PC-3 (cell line): ENCODE results near the gene ADCY2. TPM values are rescaled to one million over a fixed set of nuclear protein-coding genes. Genes with fewer than 3 reads are reported as not detected.

ENCODE experiments used
- ATAC-seq: fragments of 200-7000 bp; cut with Tn5 transposase; 2 replicates; pipeline ENCODE4 v1.9.1; 2020; ENCODE audit warnings: mild to moderate bottlenecking, moderate library complexity
- BruUV-seq: library from RNA; stranded (reverse); fragments of 400-500 nt; replicated peaks from 2 replicates; lab custom pipeline; 2021; lab: Mats Ljungman, UMichigan
- CTCF ChIA-PET: fragments of 300-600 bp; sonication (Branson Sonifier 250); formaldehyde crosslinking; loops from one replicate; lab custom pipeline; 2022; ENCODE audit warnings: antibody characterized with exemption; lab: Charles Lee
- POLR2A ChIA-PET: fragments of 300-600 bp; sonication (Branson Sonifier 250); formaldehyde crosslinking; loops from one replicate; lab custom pipeline; 2022; ENCODE audit warnings: antibody characterized with exemption; ENCODE audit not compliant: unreplicated experiment; lab: Charles Lee
- DNase-seq: peaks from one replicate; pipeline ENCODE4 v3.0.0-alpha.2; 2015
- H2AFZ ChIP-seq: fragments of 300-600 bp; sonication (generic); 2 replicates; pipeline ENCODE4 v1.6.0; 2016; ENCODE audit warnings: antibody characterized with exemption, low read length
- H3F3A ChIP-seq: fragments of 300-600 bp; sonication (generic); one replicate; pipeline ENCODE4 v1.6.0; 2017; ENCODE audit warnings: antibody characterized with exemption, low read length, control low read depth, mild to moderate bottlenecking; ENCODE audit not compliant: unreplicated experiment
- H3K27ac ChIP-seq: fragments of 300-600 bp; sonication (generic); 2 replicates; pipeline ENCODE4 v1.5.1; 2016; ENCODE audit warnings: mild to moderate bottlenecking, low read length
- H3K27me3 ChIP-seq: fragments of 300-600 bp; sonication (generic); 2 replicates; pipeline ENCODE4 v1.6.1; 2016; ENCODE audit warnings: low read length, mixed read lengths
- H3K36me3 ChIP-seq: fragments of 300-600 bp; sonication (generic); 2 replicates; pipeline ENCODE4 v1.6.1; 2016; ENCODE audit warnings: low read depth, mixed run types, low read length, mixed read lengths
- H3K4me1 ChIP-seq: fragments of 300-600 bp; sonication (generic); 2 replicates; pipeline ENCODE4 v1.5.1; 2016; ENCODE audit warnings: low read length; ENCODE audit not compliant: insufficient read depth
- H3K4me2 ChIP-seq: fragments of 300-600 bp; sonication (generic); 2 replicates; pipeline ENCODE4 v1.6.0; 2016; ENCODE audit warnings: low read length
- H3K4me3 ChIP-seq: fragments of 300-600 bp; sonication (generic); 2 replicates; pipeline ENCODE4 v1.5.1; 2016; ENCODE audit warnings: mild to moderate bottlenecking, low read length, mixed read lengths
- H3K79me2 ChIP-seq: fragments of 300-600 bp; sonication (generic); 2 replicates; pipeline ENCODE4 v1.6.1; 2017; ENCODE audit warnings: low read length, mixed read lengths
- H3K9ac ChIP-seq: fragments of 300-600 bp; sonication (generic); 2 replicates; pipeline ENCODE4 v1.6.0; 2016; ENCODE audit warnings: mild to moderate bottlenecking, low read length
- H3K9me2 ChIP-seq: fragments of 300-600 bp; sonication (generic); replicated peaks from 2 replicates; pipeline ENCODE4 v1.6.1; 2016; ENCODE audit warnings: mixed run types, low read length, mixed read lengths
- H3K9me3 ChIP-seq: fragments of 300-600 bp; sonication (generic); 2 replicates; pipeline ENCODE4 v1.6.1; 2016; ENCODE audit warnings: low read length, mixed read lengths
- H4K20me1 ChIP-seq: fragments of 300-600 bp; sonication (generic); 2 replicates; pipeline ENCODE4 v1.6.1; 2016; ENCODE audit warnings: low read length, mixed read lengths
- EZH2 ChIP-seq: fragments of 300-600 bp; sonication (generic); IDR thresholded peaks from one replicate; pipeline ENCODE4 v1.6.1; 2017; ENCODE audit warnings: antibody characterized with exemption, mild to moderate bottlenecking, low read length; ENCODE audit not compliant: unreplicated experiment
- EZH2phosphoT487 ChIP-seq: fragments of 300-600 bp; sonication (generic); IDR thresholded peaks from 2 replicates; pipeline ENCODE4 v1.6.1; 2018; ENCODE audit warnings: mild to moderate bottlenecking, antibody characterized with exemption, low read length, borderline replicate concordance
- intact Hi-C: fragments of 100-400 bp; cut with micrococcal nuclease; formaldehyde crosslinking; loops from 2 replicates; pipeline ENCODE4 v1.9.0; 2023
- total RNA-seq: library from RNA; depleted of rRNA; stranded (reverse); fragments of >200 nt; gene quantifications from 2 replicates; pipeline ENCODE4 v1.2.3, GENCODE V29; 2014
- TF ChIP-seq, protein P1 (sequence below): fragments of 300-600 bp; sonication (generic); conservative IDR thresholded peaks from 2 replicates; pipeline ENCODE4 v1.5.1; 2017; ENCODE audit warnings: antibody characterized with exemption, low read depth, mild to moderate bottlenecking, low read length

ADCY2 gene
- total RNA-seq, 1 experiment from 2014 or later: not detected

DNA sequence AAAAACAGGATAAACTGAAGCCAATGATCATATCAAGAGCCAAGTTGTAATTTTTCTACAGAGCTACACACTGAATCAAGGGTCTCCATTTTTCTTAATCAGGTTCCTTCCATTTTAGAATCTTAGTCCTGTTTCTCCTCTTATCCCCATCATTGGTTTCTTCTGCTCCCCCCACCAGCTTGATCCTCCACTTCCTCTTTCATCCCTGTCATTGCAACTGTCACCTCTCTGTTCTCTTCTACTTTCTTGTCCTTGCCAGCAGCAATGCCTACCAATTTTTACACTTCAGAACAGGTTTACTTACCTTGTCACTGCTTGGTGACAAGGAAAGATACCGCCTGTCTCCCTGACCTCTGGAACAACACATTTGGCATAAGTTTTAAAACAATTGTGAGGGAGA, 357.7 kb downstream of the ADCY2 start:
- POLR2A ChIA-PET: no interaction called here
- ATAC-seq: no peak

DNA sequence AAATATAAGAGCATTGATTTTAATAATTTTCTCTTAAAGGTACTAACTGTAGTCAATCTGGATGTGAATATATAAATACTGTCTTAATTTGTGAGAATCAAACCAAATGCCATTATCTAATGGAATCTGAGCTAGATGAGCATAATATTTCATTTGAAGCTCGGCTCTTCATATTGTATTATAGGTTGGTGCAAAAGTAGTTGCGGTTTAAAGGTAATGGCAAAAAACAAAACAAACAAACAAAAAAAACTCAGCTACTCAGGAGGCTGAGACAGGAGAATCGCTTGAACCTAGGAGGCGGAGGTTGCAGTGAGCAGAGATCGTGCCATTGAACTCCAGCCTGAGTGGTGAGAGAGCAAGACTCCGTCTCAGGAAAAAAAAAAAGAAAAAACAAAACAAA, 358.6 kb downstream of the ADCY2 start:
- no peaks in the 10 kb centered on the region for H3K9me3 ChIP-seq
- H3K4me3 ChIP-seq: no peak overlapping the region
- intact Hi-C loops: no loop called here
- H2AFZ ChIP-seq: no peak overlapping the region
- no peak for DNase-seq
- no peak for ATAC-seq
- no peak overlapping the region for H3K4me2 ChIP-seq
- no peaks in the 10 kb centered on the region for H3F3A ChIP-seq
- TF ChIP-seq EZH2 (no peak), EZH2phosphoT487 (no peak)
- TF ChIP-seq, protein P1, sequence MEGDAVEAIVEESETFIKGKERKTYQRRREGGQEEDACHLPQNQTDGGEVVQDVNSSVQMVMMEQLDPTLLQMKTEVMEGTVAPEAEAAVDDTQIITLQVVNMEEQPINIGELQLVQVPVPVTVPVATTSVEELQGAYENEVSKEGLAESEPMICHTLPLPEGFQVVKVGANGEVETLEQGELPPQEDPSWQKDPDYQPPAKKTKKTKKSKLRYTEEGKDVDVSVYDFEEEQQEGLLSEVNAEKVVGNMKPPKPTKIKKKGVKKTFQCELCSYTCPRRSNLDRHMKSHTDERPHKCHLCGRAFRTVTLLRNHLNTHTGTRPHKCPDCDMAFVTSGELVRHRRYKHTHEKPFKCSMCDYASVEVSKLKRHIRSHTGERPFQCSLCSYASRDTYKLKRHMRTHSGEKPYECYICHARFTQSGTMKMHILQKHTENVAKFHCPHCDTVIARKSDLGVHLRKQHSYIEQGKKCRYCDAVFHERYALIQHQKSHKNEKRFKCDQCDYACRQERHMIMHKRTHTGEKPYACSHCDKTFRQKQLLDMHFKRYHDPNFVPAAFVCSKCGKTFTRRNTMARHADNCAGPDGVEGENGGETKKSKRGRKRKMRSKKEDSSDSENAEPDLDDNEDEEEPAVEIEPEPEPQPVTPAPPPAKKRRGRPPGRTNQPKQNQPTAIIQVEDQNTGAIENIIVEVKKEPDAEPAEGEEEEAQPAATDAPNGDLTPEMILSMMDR: no peak
- ChIA-PET POLR2A (interaction anchor here (0.6 kb wide), 1 partner anchor 22 kb away, joined by 4 read pairs; no protein-coding TSS in a partner anchor), CTCF (interaction anchor here (0.6 kb wide), 2 partner anchors 1178 to 1207 kb away, joined by 3 to 4 read pairs; no protein-coding TSS in a partner anchor)
- H3K36me3 ChIP-seq: no peaks in the 10 kb centered on the region
- H3K4me1 ChIP-seq: no peaks in the 10 kb centered on the region
- no peak overlapping the region for H3K9ac ChIP-seq
- no peaks in the 10 kb centered on the region for H3K9me2 ChIP-seq
- H3K27ac ChIP-seq: no peak overlapping the region
- no TSS peak for BruUV-seq
- H3K27me3 ChIP-seq: peaks cover 76% of the 10 kb centered on the region
- H3K79me2 ChIP-seq: no peaks in the 10 kb centered on the region
- H4K20me1 ChIP-seq: no peaks in the 10 kb centered on the region

More for the DNA sequence above, 357.7 kb downstream of the ADCY2 start:
- DNase-seq: no peak
- BruUV-seq: no TSS peak
- H3K4me3 ChIP-seq: no peak overlapping the region
- CTCF ChIA-PET: no interaction called here
- no peaks in the 10 kb centered on the region for H3K4me1 ChIP-seq
- TF ChIP-seq EZH2phosphoT487 (no peak), EZH2 (no peak)
- TF ChIP-seq, protein P1: no peak
- intact Hi-C loops: no loop called here
- no peak overlapping the region for H3K9ac ChIP-seq
- no peaks in the 10 kb centered on the region for H3K9me3 ChIP-seq
- H3K36me3 ChIP-seq: no peaks in the 10 kb centered on the region
- H3K9me2 ChIP-seq: no peaks in the 10 kb centered on the region
- H4K20me1 ChIP-seq: no peaks in the 10 kb centered on the region
- no peaks in the 10 kb centered on the region for H3K79me2 ChIP-seq
- H3F3A ChIP-seq: no peaks in the 10 kb centered on the region
- peaks cover 81% of the 10 kb centered on the region for H3K27me3 ChIP-seq
- no peak overlapping the region for H2AFZ ChIP-seq
- no peak overlapping the region for H3K27ac ChIP-seq
- no peak overlapping the region for H3K4me2 ChIP-seq

DNA sequence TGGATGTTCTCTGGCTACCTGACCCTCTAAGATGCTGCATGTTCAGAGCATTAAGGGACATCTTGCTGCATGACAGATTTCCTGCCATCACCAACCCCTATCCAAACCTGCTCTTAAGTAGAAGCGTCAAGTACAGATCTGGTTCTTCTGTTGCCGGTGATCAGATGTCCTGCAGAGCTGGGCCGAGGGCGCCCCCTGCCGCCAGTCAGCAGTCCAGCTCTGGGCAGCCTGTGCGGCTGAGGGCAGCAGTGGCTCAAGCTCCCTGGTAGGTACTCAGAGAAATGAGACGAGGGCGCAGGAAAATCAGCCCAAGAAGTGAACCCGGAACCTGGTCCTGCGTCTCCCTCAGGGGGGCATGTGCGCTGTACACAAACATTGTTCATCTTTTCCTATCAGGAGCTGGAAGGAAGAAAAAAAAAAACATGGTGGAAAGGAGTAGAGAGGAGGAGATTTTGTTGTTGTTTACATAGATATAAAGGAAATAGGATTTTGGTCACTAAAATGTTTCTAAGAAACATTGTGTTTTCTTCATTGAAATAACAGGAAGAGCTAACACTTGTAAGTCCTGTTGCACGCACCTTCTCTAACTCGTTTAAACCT, 359.2 kb downstream of the ADCY2 start:
- intact Hi-C loops: no loop called here
- H3K4me1 ChIP-seq: no peaks in the 10 kb centered on the region
- ATAC-seq (peak; percentile 88), DNase-seq (peak; percentile 78)
- BruUV-seq: no TSS peak
- POLR2A ChIA-PET: no interaction called here
- H3K9ac ChIP-seq: no peak overlapping the region
- H3K4me2 ChIP-seq: no peak overlapping the region
- H4K20me1 ChIP-seq: no peaks in the 10 kb centered on the region
- H3K79me2 ChIP-seq: no peaks in the 10 kb centered on the region
- H3K27me3 ChIP-seq: peaks cover 75% of the 10 kb centered on the region
- TF ChIP-seq, protein P1: peak; percentile 99
- no peak for TF ChIP-seq EZH2phosphoT487
- TF ChIP-seq EZH2: no peak
- no peaks in the 10 kb centered on the region for H3F3A ChIP-seq
- H3K36me3 ChIP-seq: no peaks in the 10 kb centered on the region
- no peak overlapping the region for H3K27ac ChIP-seq
- no peak overlapping the region for H3K4me3 ChIP-seq
- CTCF ChIA-PET: interaction anchor here (0.6 kb wide), 1 partner anchor 1178 kb away, joined by 3 read pairs; no protein-coding TSS in a partner anchor
- H2AFZ ChIP-seq: no peak overlapping the region
- H3K9me3 ChIP-seq: no peaks in the 10 kb centered on the region
- H3K9me2 ChIP-seq: no peaks in the 10 kb centered on the region
